Measurements from ENCODE around the gene BMP8B.
"Not testable (repeated sequence)": the region's sequence is repeated elsewhere in the genome, so short reads cannot be mapped to it uniquely, and the experiment has no call there.

The BMP8B gene

GRCh38 chr1:39770100-39771021 is 18.3 kb downstream of the BMP8B start:
- not testable (repeated sequence) for H2BK12ac ChIP-seq (ENCODE audit: low read length); H3K14ac ChIP-seq (ENCODE audit: low read length); H3K9ac ChIP-seq (ENCODE audit: low read length); H3K27me3 ChIP-seq (ENCODE audit: insufficient read depth, low read length); H3K79me2 ChIP-seq (ENCODE audit: control insufficient read depth, insufficient read depth, low read length, poor library complexity); H3K18ac ChIP-seq (ENCODE audit: low read length); H3K27ac ChIP-seq (ENCODE audit: low read depth, low read length); H3K9me3 ChIP-seq (ENCODE audit: insufficient read depth, low read depth, low read length); H2AFZ ChIP-seq (ENCODE audit: insufficient read depth, low read length, poor library complexity); H3K4me3 ChIP-seq (ENCODE audit: low read depth, low read length); H3K4me2 ChIP-seq (ENCODE audit: low read length); H2BK120ac ChIP-seq (ENCODE audit: insufficient read depth, low read length, poor library complexity); H4K91ac ChIP-seq (ENCODE audit: low read depth, low read length); H4K12ac ChIP-seq (ENCODE audit: low read depth, low read length); H2AK5ac ChIP-seq (ENCODE audit: low read length); H3K36me3 ChIP-seq (ENCODE audit: control insufficient read depth in 1 of 2, insufficient read depth in 2 of 2, low read length in 2 of 2); DNase-seq; H2BK5ac ChIP-seq (ENCODE audit: low read depth, low read length, poor library complexity); H3K79me1 ChIP-seq (ENCODE audit: low read length); H3K23ac ChIP-seq (ENCODE audit: low read length); H3K4me1 ChIP-seq (ENCODE audit: control insufficient read depth in 1 of 2, insufficient read depth in 2 of 2, low read length in 2 of 2); H4K8ac ChIP-seq (ENCODE audit: low read depth, low read length); H3K4ac ChIP-seq (ENCODE audit: low read depth, low read length)
- WGBS (ENCODE audit: extremely low coverage, insufficient coverage, insufficient read length), result no CpG with 5 or more reads among the region's 71 CpGs

- not testable (repeated sequence) for H3K9ac ChIP-seq (ENCODE audit: low read length); H3K27me3 ChIP-seq (ENCODE audit: insufficient read depth, low read length); H2AK5ac ChIP-seq (ENCODE audit: low read length); H3K4ac ChIP-seq (ENCODE audit: low read depth, low read length); H4K91ac ChIP-seq (ENCODE audit: low read depth, low read length); H2BK5ac ChIP-seq (ENCODE audit: low read depth, low read length, poor library complexity); H3K9me3 ChIP-seq (ENCODE audit: insufficient read depth, low read depth, low read length); H3K4me1 ChIP-seq (ENCODE audit: control insufficient read depth in 1 of 2, insufficient read depth in 2 of 2, low read length in 2 of 2); H4K8ac ChIP-seq (ENCODE audit: low read depth, low read length); H3K79me1 ChIP-seq (ENCODE audit: low read length); H3K36me3 ChIP-seq (ENCODE audit: control insufficient read depth in 1 of 2, insufficient read depth in 2 of 2, low read length in 2 of 2); H3K14ac ChIP-seq (ENCODE audit: low read length); H3K18ac ChIP-seq (ENCODE audit: low read length); H3K4me3 ChIP-seq (ENCODE audit: low read depth, low read length); H3K23ac ChIP-seq (ENCODE audit: low read length); H2BK120ac ChIP-seq (ENCODE audit: insufficient read depth, low read length, poor library complexity); H3K4me2 ChIP-seq (ENCODE audit: low read length); H4K12ac ChIP-seq (ENCODE audit: low read depth, low read length); H2AFZ ChIP-seq (ENCODE audit: insufficient read depth, low read length, poor library complexity); DNase-seq; H3K27ac ChIP-seq (ENCODE audit: low read depth, low read length); H3K79me2 ChIP-seq (ENCODE audit: control insufficient read depth, insufficient read depth, low read length, poor library complexity); H2BK12ac ChIP-seq (ENCODE audit: low read length)
- WGBS (ENCODE audit: extremely low coverage, insufficient coverage, insufficient read length), result no CpG with 5 or more reads among the region's 19 CpGs
Measured at GRCh38 chr1:39769502-39769901, 19.2 kb downstream of the BMP8B start.

- H3K4me2 ChIP-seq (ENCODE audit: low read length); H4K8ac ChIP-seq (ENCODE audit: low read depth, low read length); H3K79me2 ChIP-seq (ENCODE audit: control insufficient read depth, insufficient read depth, low read length, poor library complexity); H3K23ac ChIP-seq (ENCODE audit: low read length); H3K27me3 ChIP-seq (ENCODE audit: insufficient read depth, low read length); H3K9ac ChIP-seq (ENCODE audit: low read length); H2AFZ ChIP-seq (ENCODE audit: insufficient read depth, low read length, poor library complexity); H4K12ac ChIP-seq (ENCODE audit: low read depth, low read length); H3K14ac ChIP-seq (ENCODE audit: low read length); H2AK5ac ChIP-seq (ENCODE audit: low read length); H3K79me1 ChIP-seq (ENCODE audit: low read length); H3K4ac ChIP-seq (ENCODE audit: low read depth, low read length); H3K4me1 ChIP-seq (ENCODE audit: control insufficient read depth in 1 of 2, insufficient read depth in 2 of 2, low read length in 2 of 2); H3K36me3 ChIP-seq (ENCODE audit: control insufficient read depth in 1 of 2, insufficient read depth in 2 of 2, low read length in 2 of 2); H2BK5ac ChIP-seq (ENCODE audit: low read depth, low read length, poor library complexity); H3K18ac ChIP-seq (ENCODE audit: low read length); H3K9me3 ChIP-seq (ENCODE audit: insufficient read depth, low read depth, low read length); H4K91ac ChIP-seq (ENCODE audit: low read depth, low read length); DNase-seq; H3K27ac ChIP-seq (ENCODE audit: low read depth, low read length); H2BK12ac ChIP-seq (ENCODE audit: low read length); H2BK120ac ChIP-seq (ENCODE audit: insufficient read depth, low read length, poor library complexity); H3K4me3 ChIP-seq (ENCODE audit: low read depth, low read length): not testable (repeated sequence)
- no CpG with 5 or more reads among the region's 5 CpGs for WGBS (ENCODE audit: extremely low coverage, insufficient coverage, insufficient read length)
Measured at GRCh38 chr1:39766466-39766865, 22.2 kb downstream of the BMP8B start.

GRCh38 chr1:39764512-39764911 is 24.2 kb downstream of the BMP8B start:
- H3K4me2 ChIP-seq (ENCODE audit: low read length); H3K9ac ChIP-seq (ENCODE audit: low read length); H4K8ac ChIP-seq (ENCODE audit: low read depth, low read length); H2AFZ ChIP-seq (ENCODE audit: insufficient read depth, low read length, poor library complexity); H4K12ac ChIP-seq (ENCODE audit: low read depth, low read length); H3K23ac ChIP-seq (ENCODE audit: low read length); H2BK120ac ChIP-seq (ENCODE audit: insufficient read depth, low read length, poor library complexity); H3K4ac ChIP-seq (ENCODE audit: low read depth, low read length); H3K79me1 ChIP-seq (ENCODE audit: low read length); H3K4me1 ChIP-seq (ENCODE audit: control insufficient read depth in 1 of 2, insufficient read depth in 2 of 2, low read length in 2 of 2); H3K27me3 ChIP-seq (ENCODE audit: insufficient read depth, low read length); DNase-seq; H3K4me3 ChIP-seq (ENCODE audit: low read depth, low read length); H3K18ac ChIP-seq (ENCODE audit: low read length); H3K9me3 ChIP-seq (ENCODE audit: insufficient read depth, low read depth, low read length); H2AK5ac ChIP-seq (ENCODE audit: low read length); H3K14ac ChIP-seq (ENCODE audit: low read length); H2BK12ac ChIP-seq (ENCODE audit: low read length); H3K36me3 ChIP-seq (ENCODE audit: control insufficient read depth in 1 of 2, insufficient read depth in 2 of 2, low read length in 2 of 2); H4K91ac ChIP-seq (ENCODE audit: low read depth, low read length); H2BK5ac ChIP-seq (ENCODE audit: low read depth, low read length, poor library complexity); H3K27ac ChIP-seq (ENCODE audit: low read depth, low read length); H3K79me2 ChIP-seq (ENCODE audit: control insufficient read depth, insufficient read depth, low read length, poor library complexity): not testable (repeated sequence)
- no CpG with 5 or more reads among the region's 19 CpGs for WGBS (ENCODE audit: extremely low coverage, insufficient coverage, insufficient read length)
